Body of pancreas (tissue), 4 donors: Measurements from ENCODE around the gene ANKZF1. TPM values are rescaled to one million over a fixed set of nuclear protein-coding genes. Genes with fewer than 3 reads are reported as not detected.

Experiments used
- ATAC-seq: fragments of 150-250 bp; one replicate; pipeline ENCODE4 v1.9.1; 2016
- DNase-seq, 4 donors: peaks; one replicate each; pipeline ENCODE4 v3.0.0-alpha.2; 2019
- H3K27ac ChIP-seq, 4 donors: fragments of 200-600 bp; sonication (generic); 1 replicate in 3 of 4; 2 replicates in 1 of 4; pipeline versions ENCODE4 v1.5.1 to v1.6.1; 2016 to 2019; ENCODE audit warnings: mild to moderate bottlenecking in 1 of 4, mixed read lengths in 1 of 4, moderate library complexity in 1 of 4
- H3K27me3 ChIP-seq, 2 donors: fragments of 200-600 bp; sonication (generic); one replicate each; pipeline ENCODE4 v1.6.0; 2016; ENCODE audit warnings: mild to moderate bottlenecking in 1 of 2
- H3K36me3 ChIP-seq, 2 donors: fragments of 200-600 bp; sonication (generic); replicated peaks in 1 of 2; 2 replicates each; pipeline ENCODE4 v1.5.1; 2016; ENCODE audit warnings: low read depth in 2 of 2; ENCODE audit not compliant: insufficient read depth in 1 of 2
- H3K4me1 ChIP-seq: fragments of 200-600 bp; sonication (generic); one replicate; pipeline ENCODE4 v1.6.0; 2016
- H3K4me3 ChIP-seq, 2 donors: fragments of 200-600 bp; sonication (generic); 1 replicate in 1 of 2; 2 replicates in 1 of 2; pipeline ENCODE4 v1.5.1; 2016 to 2019
- H3K9me3 ChIP-seq, 3 donors: fragments of 200-600 bp; sonication (generic); 1 replicate in 2 of 3; 2 replicates in 1 of 3; pipeline ENCODE4 v1.5.1; 2016
- CTCF ChIP-seq, 7 experiments: fragments of 450-650 bp in 4 of 7; fragments of 200-600 bp in 3 of 7; sonication (generic) in 3 of 7; IDR thresholded peaks; one replicate each; pipeline ENCODE4 v1.5.1; 2016 to 2019; ENCODE audit warnings: antibody characterized with exemption in 7 of 7
- POLR2A ChIP-seq, 3 donors: fragments of 450-650 bp; IDR thresholded peaks; one replicate each; pipeline ENCODE4 v1.6.1; 2016; ENCODE audit warnings: antibody characterized with exemption in 3 of 3, mild to moderate bottlenecking in 2 of 3
- WGBS, 2 donors: methylation state at CpG; one replicate each; pipeline ENCODE4 v1.1.5; 2017; 5-methylcytosine and 5-hydroxymethylcytosine counted together
- intact Hi-C: fragments of 100-400 bp; cut with DNase I; formaldehyde crosslinking; loops from one replicate; pipeline ENCODE4 v1.15.1; 2023
- total RNA-seq, 2 donors: library from RNA; depleted of rRNA; stranded (reverse); fragments of >200 nt; gene quantifications; one replicate each; pipeline ENCODE4 v1.1.0, GENCODE V29; 2016

The ANKZF1 gene
- total RNA-seq, 2 donors from 2014 or later = 67.5 to 95.3 TPM

- WGBS, 2 donors = 90 to 94% methylated on average over 19 to 27 of the region's 27 CpGs
- ATAC-seq = no peak
- H3K27me3 ChIP-seq = no peaks in the 10 kb centered on the region
- no peaks in the 10 kb centered on the region for H3K9me3 ChIP-seq
- peaks cover 31% of the 10 kb centered on the region for H3K4me1 ChIP-seq
- H3K27ac ChIP-seq = no peak overlapping the region
- no peak for DNase-seq
- H3K36me3 ChIP-seq = peaks cover 0 to 2% of the 10 kb centered on the region in 2 donors
- H3K4me3 ChIP-seq = no peak overlapping the region
- intact Hi-C loops = no loop called here
- no peak for TF ChIP-seq CTCF (IDR thresholded peaks at IDR 0.05)
- TF ChIP-seq POLR2A (IDR thresholded peaks at IDR 0.05) = no peak
Measured at GRCh38 chr2:219215871-219216534, 13.6 kb upstream of the ANKZF1 start.

GRCh38 chr2:219216535-219216915 lies 13.1 kb upstream of the ANKZF1 start:
- no peaks in the 10 kb centered on the region for H3K9me3 ChIP-seq
- no peak overlapping the region for H3K4me3 ChIP-seq
- intact Hi-C loops = no loop called here
- H3K36me3 ChIP-seq = peaks cover 0 to 4% of the 10 kb centered on the region in 2 donors
- H3K4me1 ChIP-seq = peaks cover 31% of the 10 kb centered on the region
- no peaks in the 10 kb centered on the region for H3K27me3 ChIP-seq
- 85 to 92% methylated on average over 2 to 6 of the region's 6 CpGs for WGBS, 2 donors
- H3K27ac ChIP-seq = no peak overlapping the region
- DNase-seq (no peak), ATAC-seq (no peak)
- TF ChIP-seq CTCF (IDR thresholded peaks at IDR 0.05) (no peak), POLR2A (IDR thresholded peaks at IDR 0.05) (no peak)

GRCh38 chr2:219218217-219218731 lies 11.3 kb upstream of the ANKZF1 start:
- peaks cover 3 to 11% of the 10 kb centered on the region in 2 donors for H3K36me3 ChIP-seq
- intact Hi-C loops = no loop called here
- TF ChIP-seq CTCF (IDR thresholded peaks at IDR 0.05) (no peak), POLR2A (IDR thresholded peaks at IDR 0.05) (no peak)
- peak; percentile 66 to 75 (median 71) for DNase-seq
- 0 to 1% methylated on average over 16 to 37 of the region's 37 CpGs for WGBS, 2 donors
- H3K9me3 ChIP-seq = no peaks in the 10 kb centered on the region
- peak; percentile 52 for ATAC-seq
- peak overlapping the region; percentile 68 to 92 (median 90) for H3K27ac ChIP-seq
- peaks cover 31% of the 10 kb centered on the region for H3K4me1 ChIP-seq
- no peaks in the 10 kb centered on the region for H3K27me3 ChIP-seq
- peak overlapping the region in 1 of 2 donors; percentile 1 for H3K4me3 ChIP-seq

- peaks cover 4 to 19% of the 10 kb centered on the region in 2 donors for H3K36me3 ChIP-seq
- peak within 1 kb of the TSS in 1 of 2 donors; percentile 1 for H3K4me3 ChIP-seq
- peak; percentile 95 to 97 (median 96) for DNase-seq
- peak; percentile 88 for ATAC-seq
- H3K27ac ChIP-seq = peak within 1 kb of the TSS; percentile 68 to 92 (median 90)
- WGBS, 2 donors = 8 to 12% methylated on average over 21 to 71 of the region's 71 CpGs
- no peak for TF ChIP-seq CTCF (IDR thresholded peaks at IDR 0.05)
- peak; percentile 35 to 44 (median 44) for TF ChIP-seq POLR2A (IDR thresholded peaks at IDR 0.05)
- intact Hi-C loops = no loop called here
- no peaks in the 10 kb centered on the region for H3K27me3 ChIP-seq
- H3K4me1 ChIP-seq = peaks cover 31% of the 10 kb centered on the region
- H3K9me3 ChIP-seq = no peaks in the 10 kb centered on the region
Measured at GRCh38 chr2:219218732-219219701, 10.6 kb upstream of the ANKZF1 start, which contains the start of gene ABCB6. Gene ABCB6, minus strand, starts transcription at chr2:219218958. Its CDS starts 285 bp downstream, at chr2:219218673.
